ENCODE results near the gene PLCH1. TPM values are rescaled to one million over a fixed set of nuclear protein-coding genes. Genes with fewer than 3 reads are reported as not detected.

PLCH1 gene
- total and polyA plus RNA-seq, 2 of the 8 experiments (the other 6 are each of a cell fraction or from before 2014, with no cell fraction given) = 5.8 to 17.2 TPM

- no peaks in the 10 kb centered on the region for H3K36me3 ChIP-seq (ENCODE audit: control insufficient read depth in 2 of 4, insufficient read depth in 4 of 4, low read length in 3 of 4)
- 0 out of 7 replicates have a peak, but pooled peaks cover 0 to 3% (median under 1%) of the 10 kb centered on the region in 4 experiments for H3K4me1 ChIP-seq (replicated peaks in 1 of 4; ENCODE audit: control insufficient read depth in 3 of 4, insufficient read depth in 4 of 4, low read length in 3 of 4)
- no peaks in the 10 kb centered on the region for H3K79me1 ChIP-seq (ENCODE audit: low read depth, low read length)
- DNase-seq (ENCODE audit: low read depth in 1 of 2, low spot score in 2 of 2) (no peak), FAIRE-seq (no peak)
- no peak overlapping the region for H4K8ac ChIP-seq (ENCODE audit: extremely low read depth, insufficient read depth, low read length)
- H2BK5ac ChIP-seq (ENCODE audit: low read depth, low read length) = no peak overlapping the region
- H3K79me2 ChIP-seq (ENCODE audit: control insufficient read depth in 1 of 2, insufficient read depth in 2 of 2, low read length in 2 of 2) = peaks cover 0 to 8% of the 10 kb centered on the region in 2 experiments; a peak in 1 of 4 replicates
- H3K4me2 ChIP-seq (ENCODE audit: insufficient read depth in 1 of 2, low read depth in 2 of 2, low read length in 2 of 2) = no peak overlapping the region
- H3K27ac ChIP-seq (ENCODE audit: low read depth, low read length) = no peak overlapping the region
- H3K9ac ChIP-seq (replicated peaks in 1 of 4; ENCODE audit: extremely low read depth in 1 of 4, low read depth in 3 of 4, low read length in 3 of 4) = no peak overlapping the region
- no peaks in the 10 kb centered on the region for H4K20me1 ChIP-seq (replicated peaks in 1 of 2; ENCODE audit: control insufficient read depth in 1 of 2, insufficient read depth in 2 of 2, low read length in 2 of 2)
- no peak overlapping the region for H2BK20ac ChIP-seq (ENCODE audit: low read length)
- H3K4me3 ChIP-seq (ENCODE audit: extremely low read depth in 1 of 4, insufficient read depth in 2 of 4, low read depth in 3 of 4, low read length in 4 of 4) = no peak overlapping the region
- no peak overlapping the region for H2AFZ ChIP-seq (ENCODE audit: low read length)
- H4K5ac ChIP-seq (ENCODE audit: insufficient read length, low read depth, low read length) = no peak overlapping the region
- H3K9me3 ChIP-seq (ENCODE audit: insufficient read depth in 2 of 2, low read depth in 1 of 2, low read length in 1 of 2) = no peaks in the 10 kb centered on the region; a peak in 1 of 4 replicates
- H2BK120ac ChIP-seq (replicated peaks; ENCODE audit: low read depth, low read length) = no peak overlapping the region
- H3K27me3 ChIP-seq (replicated peaks in 1 of 4; ENCODE audit: control insufficient read depth in 3 of 4, extremely low read depth in 1 of 4, insufficient read depth in 3 of 4, low read length in 3 of 4) = peaks cover 0 to 1% (median 0%) of the 10 kb centered on the region in 4 experiments; a peak in 2 of 7 replicates
- H2BK12ac ChIP-seq (ENCODE audit: low read depth, low read length) = no peak overlapping the region; the same call in 1 of the 2 replicates
- H3K56ac ChIP-seq (replicated peaks; ENCODE audit: insufficient read length, low read depth, low read length) = no peak overlapping the region
- no peak overlapping the region for H3K18ac ChIP-seq (ENCODE audit: extremely low read depth, low read length)
- no peak overlapping the region for H3K23ac ChIP-seq (ENCODE audit: insufficient read length)
- H3K23me2 ChIP-seq (ENCODE audit: low read depth, low read length) = no peaks in the 10 kb centered on the region
- 95% methylated on average over 10 of the region's 10 CpGs; no CpG with 5 or more reads in 1 of the 2 experiments for WGBS, 2 experiments (ENCODE audit: extremely low coverage in 1 of 2, insufficient coverage in 1 of 2, insufficient read length in 1 of 2, insufficient replicate concordance in 2 of 2, low coverage in 1 of 2, low lambda C conversion rate in 2 of 2, missing lambda C conversion rate in 1 of 2)
- H3K4ac ChIP-seq (replicated peaks; ENCODE audit: insufficient read length, low read depth, low read length) = no peak overlapping the region
- H3K14ac ChIP-seq (ENCODE audit: insufficient read length) = no peak overlapping the region
- POLR2A ChIA-PET (ENCODE audit: partially characterized antibody) = interaction anchor here (0.8 to 1.5 kb wide), 2 partner anchors 9 to 12 kb away, joined by 3 read pairs; no protein-coding TSS in a partner anchor
- CTCF ChIA-PET (ENCODE audit: partially characterized antibody) = interaction anchor here (0.6 to 1.1 kb wide), 3 partner anchors 9 to 105 kb away, joined by 3 to 6 read pairs (median 4); no protein-coding TSS in a partner anchor
- TF ChIP-seq KDM5A (IDR thresholded peaks at IDR 0.05; ENCODE audit: low read length) = no peak
- no peak for TF ChIP-seq HDAC2 (IDR thresholded peaks at IDR 0.05; ENCODE audit: borderline replicate concordance in 1 of 2, low read depth in 2 of 2, low read length in 2 of 2)
- no peak for TF ChIP-seq SP1 (IDR thresholded peaks at IDR 0.05; ENCODE audit: low read depth, low read length)
- no peak for TF ChIP-seq SAP30 (IDR thresholded peaks at IDR 0.05; ENCODE audit: insufficient read depth, insufficient replicate concordance, low read length)
- no peak for TF ChIP-seq SIX5 (IDR thresholded peaks at IDR 0.05; ENCODE audit: low read depth, low read length)
- no peak for TF ChIP-seq GTF2F1 (IDR thresholded peaks at IDR 0.05; ENCODE audit: borderline replicate concordance, low read depth, low read length)
- TF ChIP-seq E2F6 (IDR thresholded peaks at IDR 0.05) = no peak
- no peak for TF ChIP-seq CEBPB (IDR thresholded peaks at IDR 0.05; ENCODE audit: low read depth, low read length)
- H4K91ac ChIP-seq (replicated peaks; ENCODE audit: insufficient read length, low read length) = no peak overlapping the region
- 0 out of 2 replicates have a peak overlapping the region, but pooled peaks have one; percentile 1 for H2BK15ac ChIP-seq (ENCODE audit: low read length)
- no peak overlapping the region for H2AK5ac ChIP-seq (ENCODE audit: low read depth, low read length)
Measured at GRCh38 chr3:155608228-155608920, 136.5 kb downstream of the PLCH1 start.

All from H1 (cell line).